GM23248 (cell line): ENCODE data around the gene CWC25.

Source experiments
- EZH2 ChIP-seq: fragments of 200-600 bp; sonication (generic); IDR thresholded peaks from 2 replicates; pipeline ENCODE4 v1.6.1; 2018; ENCODE audit warnings: antibody characterized with exemption, mild to moderate bottlenecking; ENCODE audit not compliant: insufficient read depth, poor library complexity, severe bottlenecking
- EZH2phosphoT487 ChIP-seq: fragments of 200-600 bp; sonication (generic); IDR thresholded peaks from 2 replicates; pipeline ENCODE4 v1.6.1; 2018; ENCODE audit warnings: antibody characterized with exemption, moderate library complexity, mild to moderate bottlenecking, low read depth; ENCODE audit not compliant: insufficient read depth

- no peak for TF ChIP-seq EZH2phosphoT487
- TF ChIP-seq EZH2: no peak
These were observed 39.7 kb upstream of the CWC25 start for GRCh38 chr17:38864636-38865398.
